ENCODE measurements around the gene CUL7.

DNA sequence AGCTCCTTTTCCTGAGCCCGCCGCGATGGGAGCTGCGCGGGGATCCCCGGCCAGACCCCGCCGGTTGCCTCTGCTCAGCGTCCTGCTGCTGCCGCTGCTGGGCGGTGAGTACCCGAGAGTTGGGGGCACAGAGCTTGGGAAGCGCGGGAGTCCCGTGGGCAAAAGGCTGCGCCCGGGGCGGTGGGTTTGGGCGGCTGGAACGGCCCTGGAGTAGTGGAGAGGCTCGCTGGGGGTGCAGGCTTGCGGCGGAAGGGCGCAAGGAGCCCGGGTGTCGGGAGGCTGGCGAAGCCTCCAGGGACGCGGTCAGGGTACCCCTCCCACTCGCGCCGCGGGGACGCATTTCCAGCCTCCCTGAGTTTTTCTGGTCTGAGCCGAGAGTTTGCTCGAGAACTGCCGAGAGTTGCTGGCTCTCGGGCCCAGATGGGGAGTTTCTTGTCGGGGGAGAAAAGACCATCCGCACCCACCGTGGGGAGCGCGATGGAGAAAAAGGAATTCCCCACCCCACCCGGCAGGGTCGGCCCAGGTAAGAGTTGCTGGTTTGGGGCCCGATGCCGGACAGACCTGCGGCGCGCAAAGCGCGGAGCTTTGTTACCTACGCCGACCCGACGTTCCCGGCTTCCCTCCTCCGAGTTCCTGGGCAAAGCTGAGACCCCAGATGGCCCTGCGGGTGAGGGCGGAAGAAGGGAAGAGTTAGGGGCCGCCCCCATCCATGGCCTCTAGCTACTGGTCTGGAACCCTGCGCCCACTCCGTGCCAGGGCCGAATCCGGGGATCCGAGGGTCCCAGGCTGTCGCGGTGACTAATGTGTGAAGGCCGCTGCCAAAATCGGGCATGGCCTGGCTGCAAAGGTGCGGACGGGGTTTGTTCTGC lies 23.0 kb upstream of the CUL7 start:
- TF ChIP-seq, protein P1, sequence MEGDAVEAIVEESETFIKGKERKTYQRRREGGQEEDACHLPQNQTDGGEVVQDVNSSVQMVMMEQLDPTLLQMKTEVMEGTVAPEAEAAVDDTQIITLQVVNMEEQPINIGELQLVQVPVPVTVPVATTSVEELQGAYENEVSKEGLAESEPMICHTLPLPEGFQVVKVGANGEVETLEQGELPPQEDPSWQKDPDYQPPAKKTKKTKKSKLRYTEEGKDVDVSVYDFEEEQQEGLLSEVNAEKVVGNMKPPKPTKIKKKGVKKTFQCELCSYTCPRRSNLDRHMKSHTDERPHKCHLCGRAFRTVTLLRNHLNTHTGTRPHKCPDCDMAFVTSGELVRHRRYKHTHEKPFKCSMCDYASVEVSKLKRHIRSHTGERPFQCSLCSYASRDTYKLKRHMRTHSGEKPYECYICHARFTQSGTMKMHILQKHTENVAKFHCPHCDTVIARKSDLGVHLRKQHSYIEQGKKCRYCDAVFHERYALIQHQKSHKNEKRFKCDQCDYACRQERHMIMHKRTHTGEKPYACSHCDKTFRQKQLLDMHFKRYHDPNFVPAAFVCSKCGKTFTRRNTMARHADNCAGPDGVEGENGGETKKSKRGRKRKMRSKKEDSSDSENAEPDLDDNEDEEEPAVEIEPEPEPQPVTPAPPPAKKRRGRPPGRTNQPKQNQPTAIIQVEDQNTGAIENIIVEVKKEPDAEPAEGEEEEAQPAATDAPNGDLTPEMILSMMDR (IDR thresholded peaks at IDR 0.05): no peak
- TF ChIP-seq POLR2A (IDR thresholded peaks at IDR 0.05): no peak

Measured in thyroid gland (tissue), 4 donors.